ENCODE measurements around the gene C3orf22. TPM values are rescaled to one million over a fixed set of nuclear protein-coding genes. Genes with fewer than 3 reads are reported as not detected.
"Not testable (repeated sequence)": the region's sequence is repeated elsewhere in the genome, so short reads cannot be mapped to it uniquely, and the experiment has no call there.

The C3orf22 gene
- total RNA-seq, 1 donor from 2014 or later: not detected

DNA sequence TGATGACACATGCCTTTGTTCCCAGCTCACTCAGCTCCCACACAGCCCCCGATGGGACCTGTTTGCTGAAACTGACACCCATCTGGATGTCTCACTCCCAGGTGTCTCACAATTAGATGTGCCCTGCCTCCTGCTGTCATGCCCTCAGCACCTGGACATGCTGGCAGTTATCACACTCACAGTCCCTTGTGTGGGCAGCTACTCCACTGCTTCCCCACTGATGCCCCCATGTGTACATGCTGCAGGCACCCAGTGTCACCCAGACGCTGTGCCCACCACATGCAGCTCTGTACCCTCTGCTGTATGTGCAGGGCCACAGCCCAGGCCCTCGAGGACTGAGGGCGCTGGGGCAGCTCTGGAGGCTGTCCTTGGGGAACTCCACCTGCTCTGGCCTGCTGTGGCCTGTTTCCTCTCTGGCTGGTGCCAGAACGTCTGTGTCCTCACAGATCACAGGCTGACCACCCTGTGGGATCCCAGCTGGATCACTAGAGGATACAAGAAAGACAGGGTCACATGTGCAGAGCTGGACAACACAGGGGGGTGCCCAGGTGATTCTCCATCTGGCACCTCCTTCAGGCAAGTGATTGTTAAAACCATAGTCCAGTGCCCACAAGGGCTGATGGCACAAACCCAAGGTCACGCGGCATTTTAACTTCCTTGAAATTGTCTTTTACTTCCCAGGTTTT lies 14.0 kb downstream of the C3orf22 start:
- ATAC-seq (peak; percentile 6), DNase-seq (ENCODE audit: low spot score) (peak; percentile 40)

DNA sequence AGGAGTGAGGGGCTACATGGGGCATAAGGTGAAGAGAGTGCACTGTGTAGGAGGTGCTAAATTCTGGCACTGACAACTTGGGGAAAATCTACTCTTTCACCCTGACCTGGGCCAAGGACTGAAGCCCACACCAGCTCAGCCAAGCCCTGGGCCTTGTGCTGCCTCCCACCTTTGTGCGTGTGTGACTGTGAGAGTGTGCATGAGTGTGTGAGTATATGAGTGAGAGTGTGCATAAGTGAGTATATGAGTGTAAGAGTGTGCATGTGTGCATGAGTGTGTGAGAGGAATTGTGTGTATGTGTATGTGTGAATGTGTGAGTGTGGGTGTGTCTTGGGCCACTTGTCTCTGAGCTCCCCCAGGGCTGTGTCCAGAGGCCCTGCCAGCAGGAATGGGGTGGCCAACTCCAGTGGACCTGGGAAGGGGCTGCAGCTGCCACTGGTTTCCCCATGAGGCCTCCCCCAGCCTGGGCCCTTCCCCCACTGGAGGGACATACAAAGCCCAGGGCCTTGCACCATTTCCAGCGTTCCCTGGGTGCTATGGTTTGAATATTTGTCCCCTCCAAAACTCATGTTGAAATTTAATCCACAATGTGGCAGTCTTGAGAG lies 15.2 kb downstream of the C3orf22 start:
- no peak for ATAC-seq
- no peak for DNase-seq (ENCODE audit: low spot score)

DNA sequence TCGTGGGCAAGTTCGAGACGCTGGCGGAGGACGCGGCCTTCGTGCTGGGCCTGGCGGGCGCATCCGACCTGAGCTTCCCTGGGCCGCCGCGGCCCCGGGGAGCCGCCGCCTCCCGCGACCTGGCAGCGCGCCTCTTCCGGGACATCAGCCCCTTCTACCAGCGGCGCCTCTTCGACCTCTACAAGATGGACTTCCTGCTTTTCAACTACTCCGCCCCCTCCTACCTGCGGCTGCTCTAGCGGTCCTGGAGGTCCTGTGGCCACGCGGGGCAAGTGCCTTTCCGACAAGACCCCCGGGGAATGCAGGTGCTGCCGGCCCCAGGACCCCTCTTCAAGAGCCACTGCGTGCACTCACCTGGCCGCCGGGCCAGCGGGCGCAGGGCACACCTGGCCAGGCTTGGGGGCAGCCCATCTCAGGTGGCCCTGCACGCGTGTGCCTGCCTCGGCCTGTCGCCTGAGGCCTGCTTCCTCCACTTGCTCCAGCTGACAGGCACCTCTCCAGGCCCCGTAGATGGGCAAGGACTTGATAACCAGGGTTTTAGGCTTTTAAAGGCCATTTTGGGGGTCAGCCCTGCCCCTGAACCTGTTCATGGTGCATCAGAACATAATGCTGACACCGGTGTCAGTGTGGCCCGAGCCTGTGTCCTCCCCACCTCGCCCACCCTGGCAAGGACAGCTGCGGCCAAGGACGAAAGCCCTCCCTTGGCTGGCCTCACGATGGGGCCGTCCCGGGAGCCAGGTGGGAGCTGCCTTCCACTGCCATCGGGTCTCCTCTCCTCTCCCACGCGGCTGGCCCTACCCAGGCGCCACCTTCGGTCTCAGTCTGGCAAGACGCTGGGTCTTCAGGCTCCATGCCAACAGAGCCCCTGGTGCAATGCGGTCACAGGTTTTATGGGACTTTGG lies 16.1 kb downstream of the C3orf22 start:
- no peak for ATAC-seq
- peak; percentile 44 for DNase-seq (ENCODE audit: low spot score)

DNA sequence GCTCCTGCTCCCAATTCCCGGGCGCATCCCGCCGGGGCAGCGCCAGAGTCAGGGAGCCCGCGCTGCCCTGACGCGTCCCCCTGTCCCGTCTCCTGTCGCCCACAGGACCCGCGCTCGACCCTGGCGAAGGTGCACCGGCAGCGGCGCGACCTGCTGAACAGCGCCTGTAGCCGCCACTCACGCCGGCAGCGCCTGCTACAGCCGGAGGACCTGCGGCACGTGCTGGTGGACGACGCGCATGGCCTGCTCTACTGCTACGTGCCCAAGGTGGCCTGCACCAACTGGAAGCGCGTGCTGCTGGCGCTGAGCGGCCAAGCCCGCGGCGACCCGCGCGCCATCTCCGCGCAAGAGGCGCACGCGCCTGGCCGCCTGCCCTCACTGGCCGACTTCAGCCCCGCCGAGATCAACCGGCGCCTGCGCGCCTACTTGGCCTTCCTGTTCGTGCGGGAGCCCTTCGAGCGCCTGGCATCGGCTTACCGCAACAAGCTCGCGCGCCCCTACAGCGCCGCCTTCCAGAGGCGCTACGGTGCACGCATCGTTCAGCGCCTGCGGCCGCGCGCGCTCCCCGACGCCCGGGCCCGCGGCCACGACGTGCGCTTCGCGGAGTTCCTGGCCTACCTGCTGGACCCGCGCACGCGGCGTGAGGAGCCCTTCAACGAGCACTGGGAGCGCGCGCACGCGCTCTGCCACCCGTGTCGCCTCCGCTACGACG lies 16.9 kb downstream of the C3orf22 start:
- DNase-seq (ENCODE audit: low spot score): peak; percentile 42
- ATAC-seq: no peak

DNA sequence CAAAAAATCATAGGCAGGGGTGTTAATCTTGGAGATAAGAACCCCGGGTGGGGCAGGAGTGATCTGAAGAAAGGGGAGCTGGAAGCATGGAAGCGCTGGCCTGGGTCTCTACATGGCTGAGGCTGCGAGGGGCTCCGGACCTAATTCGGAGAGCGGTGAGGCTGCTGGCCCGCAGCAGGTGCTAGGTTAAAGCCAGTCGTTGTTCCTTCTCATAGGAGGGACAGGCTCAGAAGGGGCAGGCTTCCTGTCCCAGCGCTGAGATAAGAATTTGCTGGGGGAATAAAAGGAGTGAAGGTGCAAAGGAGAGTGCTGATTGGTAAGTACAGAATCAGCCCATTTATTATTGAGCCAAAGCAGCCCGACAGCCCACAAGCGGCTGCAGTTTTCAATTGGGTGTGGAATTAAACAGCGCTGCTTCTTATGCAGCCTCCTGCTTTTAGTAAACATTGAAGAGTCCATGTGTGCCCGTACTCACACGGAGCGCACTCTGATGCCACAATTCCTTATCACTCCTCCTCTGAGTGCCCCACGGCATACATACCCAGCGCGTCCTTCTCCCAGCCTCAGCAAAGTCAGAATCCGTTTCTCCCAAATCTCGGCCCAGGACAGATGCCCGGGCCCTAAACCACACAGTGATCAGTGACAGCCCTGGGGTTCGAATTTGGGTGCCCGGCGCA lies 17.6 kb downstream of the C3orf22 start:
- ATAC-seq (no peak), DNase-seq (ENCODE audit: low spot score) (peak; percentile 40)

DNA sequence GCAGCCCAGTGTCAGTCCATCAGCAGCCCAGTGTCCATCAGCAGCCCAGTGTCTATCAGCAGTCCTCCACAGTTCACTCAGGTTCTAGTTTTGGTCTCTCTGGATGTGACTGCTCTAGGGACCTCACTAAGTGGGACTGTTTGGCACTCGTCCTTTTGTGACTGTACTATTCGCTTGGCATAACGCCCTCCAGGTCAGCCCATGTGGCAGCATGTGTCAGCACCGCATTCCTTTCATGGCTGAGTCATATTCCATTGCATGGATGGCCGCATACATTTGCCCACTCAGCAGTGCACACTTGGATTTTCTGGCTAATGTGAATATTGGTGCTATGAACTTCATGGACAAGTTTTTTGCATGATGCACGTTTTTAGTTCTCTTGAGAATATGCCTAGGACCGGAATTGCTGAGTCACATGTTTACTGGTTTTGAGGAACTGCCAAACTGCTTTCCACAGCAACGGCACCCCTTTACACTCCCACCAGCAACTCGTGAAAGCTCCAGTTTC lies 18.3 kb downstream of the C3orf22 start:
- ATAC-seq (no peak), DNase-seq (ENCODE audit: low spot score) (peak; percentile 54)

DNA sequence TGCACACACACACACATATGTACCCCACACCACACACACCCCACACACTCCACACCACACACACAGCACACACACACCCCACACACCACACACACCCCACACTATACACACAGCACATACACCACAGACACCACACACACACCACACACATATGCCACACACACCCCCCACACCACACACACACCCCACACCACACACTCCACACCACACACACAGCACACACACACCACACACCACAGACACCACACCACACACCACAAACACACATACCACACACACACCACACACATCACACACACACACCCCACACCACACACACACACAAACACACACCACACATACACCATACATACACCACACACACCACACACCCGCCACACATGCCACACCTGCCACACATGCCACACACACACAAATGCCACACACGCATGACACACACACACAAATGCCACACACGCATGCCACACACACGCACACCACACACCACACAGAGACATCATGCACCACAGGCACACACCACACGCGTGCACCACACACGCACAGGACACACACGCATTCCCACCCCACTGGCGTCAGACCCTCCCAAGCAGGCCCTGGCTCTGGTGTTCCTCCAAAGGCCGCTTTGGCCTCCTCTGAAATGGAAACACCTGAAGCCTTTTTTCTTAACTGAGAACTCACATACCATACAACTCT lies 19.0 kb downstream of the C3orf22 start:
- peak; percentile 41 for DNase-seq (ENCODE audit: low spot score)
- ATAC-seq: no peak

DNA sequence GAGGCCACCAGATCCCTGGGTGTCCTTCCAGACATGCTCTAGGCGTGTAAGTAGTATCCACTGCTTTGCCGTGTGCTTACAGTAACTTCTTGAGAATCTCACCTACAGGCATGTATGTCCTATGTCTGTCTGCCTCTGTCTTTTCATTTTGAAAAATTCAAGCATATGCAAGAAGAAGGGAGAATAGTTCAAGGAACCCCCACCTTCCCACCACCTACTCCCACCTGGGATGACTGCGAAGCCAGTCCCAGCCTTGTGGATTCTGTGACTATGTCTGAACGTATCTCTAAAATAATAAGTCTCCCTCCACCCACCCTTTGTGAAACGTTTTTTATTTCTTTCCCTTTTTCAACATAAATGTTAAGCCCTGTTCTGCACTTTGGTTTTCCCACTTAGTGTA lies 19.8 kb downstream of the C3orf22 start:
- ATAC-seq: no peak
- no peak for DNase-seq (ENCODE audit: low spot score)

DNA sequence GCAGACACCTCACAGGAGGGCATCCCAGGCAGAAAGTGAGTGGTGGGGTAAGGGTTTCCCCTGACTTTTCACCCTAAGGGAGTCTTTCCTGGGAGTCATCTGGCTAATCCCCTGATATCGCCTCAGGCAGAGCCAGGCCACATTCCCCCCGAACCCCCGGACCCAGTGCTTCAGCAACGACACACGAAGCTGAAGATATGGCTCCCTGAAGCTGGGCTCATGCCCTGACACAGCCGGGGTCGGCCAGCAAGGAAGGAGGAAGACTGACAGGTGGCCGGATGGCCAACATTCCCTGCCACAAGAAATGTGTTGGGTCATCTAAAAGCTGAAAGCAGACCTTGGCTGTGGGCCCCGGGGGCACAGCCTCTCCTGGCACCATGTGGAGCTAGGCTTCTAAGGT lies 20.4 kb downstream of the C3orf22 start:
- ATAC-seq (peak; percentile 39), DNase-seq (ENCODE audit: low spot score) (peak; percentile 58)

DNA sequence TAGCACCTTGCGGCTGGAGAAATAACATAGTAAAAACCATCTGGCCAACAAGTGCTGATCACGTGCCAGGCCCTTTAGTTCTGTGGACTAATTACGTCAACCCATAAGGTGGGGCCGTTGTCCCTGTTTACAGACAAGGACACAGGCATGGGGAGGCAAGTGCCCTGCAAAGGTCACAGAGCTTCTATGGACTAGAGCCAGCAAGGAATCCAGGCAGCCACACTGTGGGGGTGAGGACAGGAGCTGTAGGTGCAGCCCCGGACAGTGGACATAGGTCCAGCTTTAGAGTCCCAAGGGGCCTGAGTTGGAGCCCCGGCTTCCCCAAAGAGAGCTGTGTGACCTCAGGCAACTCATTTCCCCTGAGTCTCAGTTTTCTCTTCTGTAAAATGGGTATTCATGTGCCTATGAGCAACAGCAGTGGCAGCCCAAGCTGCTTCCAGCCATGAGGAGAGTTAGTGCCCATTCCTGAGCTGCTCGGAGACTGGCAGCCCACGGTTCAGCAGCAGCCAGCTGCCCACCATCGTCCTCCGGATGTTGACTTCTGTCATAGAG lies 20.9 kb downstream of the C3orf22 start:
- peak; percentile 86 for DNase-seq (ENCODE audit: low spot score)
- peak; percentile 85 for ATAC-seq

DNA sequence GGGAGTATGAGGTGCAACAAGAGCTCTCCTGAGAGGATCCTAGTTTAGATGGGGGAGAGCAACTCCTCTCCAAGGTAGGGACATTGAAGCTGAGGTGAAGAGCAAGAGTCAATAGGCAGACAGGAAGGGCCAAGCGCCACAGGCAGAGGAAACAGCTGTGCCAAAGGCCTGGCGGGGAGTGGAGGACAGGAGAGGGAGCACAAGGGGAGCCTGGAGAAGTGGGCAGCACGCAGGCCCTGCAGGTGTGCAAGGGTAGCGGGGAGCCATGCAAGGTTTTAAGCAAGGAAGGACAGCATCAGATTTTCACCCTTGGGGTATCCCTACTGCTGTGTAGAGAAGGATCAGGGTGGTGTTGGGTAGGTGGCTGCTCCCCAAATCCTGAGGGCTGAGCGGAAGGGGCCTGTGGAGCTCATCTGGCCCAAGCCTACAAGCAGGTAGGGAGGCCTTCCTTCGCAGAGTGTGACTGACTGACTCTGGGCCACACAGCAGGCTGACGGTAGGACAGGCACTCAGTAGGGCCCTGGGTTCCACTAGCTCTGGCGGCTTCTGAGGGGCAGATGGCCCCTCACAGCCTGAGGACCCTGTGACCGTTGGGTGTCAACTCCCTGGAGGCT lies 21.5 kb downstream of the C3orf22 start:
- DNase-seq (ENCODE audit: low spot score) (peak; percentile 44), ATAC-seq (peak; percentile 31)

DNA sequence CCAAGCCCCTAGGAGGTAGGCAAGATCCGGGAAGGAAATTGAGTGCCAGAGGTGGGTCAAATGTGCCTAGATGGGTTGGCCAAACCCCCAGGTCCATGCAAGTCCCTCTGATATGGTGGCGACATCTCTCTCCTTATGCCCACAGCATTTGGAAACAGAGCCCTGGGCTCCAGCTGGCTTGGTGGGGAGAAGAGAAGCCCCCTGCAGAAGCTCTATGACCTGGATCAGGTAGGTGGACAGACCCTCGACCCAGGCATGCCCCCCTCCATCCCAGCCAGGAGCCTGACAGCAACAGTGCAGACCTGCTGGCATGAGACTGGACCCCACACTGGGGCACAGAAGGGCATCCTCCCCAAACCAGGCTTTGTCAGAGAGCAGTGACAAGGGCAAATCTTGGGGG lies 22.6 kb downstream of the C3orf22 start:
- DNase-seq (ENCODE audit: low spot score) (peak; percentile 40), ATAC-seq (no peak)

DNA sequence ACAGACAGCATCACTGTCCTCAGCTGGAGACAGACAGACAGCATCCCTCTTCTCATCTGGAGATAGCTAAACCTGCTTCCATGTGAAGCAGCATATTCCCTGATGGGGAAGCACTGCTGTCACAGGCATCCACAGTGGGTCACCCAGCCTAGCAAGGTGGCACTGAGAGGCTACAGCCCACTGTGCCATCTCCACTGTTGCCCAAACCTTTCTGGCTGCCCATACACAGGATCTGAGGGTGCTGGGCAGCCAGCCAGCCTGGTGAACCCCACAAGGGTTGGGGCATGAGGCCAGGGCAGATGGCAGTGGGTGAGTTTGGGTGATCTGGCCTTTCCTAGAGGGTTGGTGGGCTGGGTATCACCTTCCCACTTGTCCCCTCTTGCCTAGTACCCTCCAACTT lies 23.1 kb downstream of the C3orf22 start:
- DNase-seq (ENCODE audit: low spot score) (no peak), ATAC-seq (no peak)

DNA sequence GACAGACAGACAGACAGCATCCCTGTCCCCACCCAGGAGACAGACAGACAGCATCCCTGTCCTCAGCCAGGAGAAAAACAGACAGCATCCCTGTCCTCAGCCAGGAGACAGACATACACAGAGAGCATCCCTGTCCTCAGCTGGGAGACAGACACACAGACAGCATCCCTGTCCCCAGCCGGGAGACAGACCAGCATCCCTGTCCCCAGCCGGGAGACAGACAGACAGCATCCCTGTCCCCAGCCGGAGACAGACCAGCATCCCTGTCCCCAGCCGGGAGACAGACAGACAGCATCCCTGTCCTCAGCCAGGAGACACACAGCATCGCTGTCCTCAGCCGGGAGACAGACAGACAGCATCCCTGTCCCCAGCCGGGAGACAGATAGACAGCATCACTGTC lies 24.0 kb downstream of the C3orf22 start:
- DNase-seq (ENCODE audit: low spot score); ATAC-seq: not testable (repeated sequence)

DNA sequence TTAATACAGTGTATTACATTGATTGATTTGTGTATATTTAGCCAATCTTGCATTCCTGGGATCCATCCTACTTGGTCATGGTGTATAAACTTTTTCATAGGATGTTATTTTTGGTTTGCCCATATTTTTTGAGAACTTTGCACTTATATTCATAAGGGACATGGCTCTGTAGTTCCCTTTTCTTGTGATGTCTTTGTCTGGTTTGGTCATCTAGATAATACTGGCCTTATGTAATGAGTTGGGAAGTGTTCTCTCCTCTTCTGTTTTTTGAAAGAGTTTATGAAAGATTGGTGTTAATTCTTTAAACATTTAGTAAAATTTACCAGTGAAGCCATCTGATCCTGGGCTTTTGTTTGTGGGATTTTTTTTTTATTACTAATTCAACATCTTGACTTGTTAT lies 25.2 kb downstream of the C3orf22 start:
- DNase-seq (ENCODE audit: low spot score): no peak
- ATAC-seq: no peak

DNA sequence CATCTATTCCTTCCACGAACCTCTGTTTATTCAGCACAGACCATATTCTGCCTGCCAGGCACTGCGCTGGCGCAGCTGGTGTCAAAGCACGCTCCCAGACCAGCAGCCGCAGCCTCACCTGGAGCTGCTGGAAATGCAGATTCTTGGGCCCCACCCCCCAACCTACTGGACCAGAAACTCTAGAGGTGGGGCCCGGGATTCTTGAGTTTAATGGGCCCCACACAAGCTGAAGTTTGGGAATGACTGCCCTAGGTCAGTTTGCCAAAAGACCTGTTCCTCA lies 27.7 kb downstream of the C3orf22 start:
- ATAC-seq (peak; percentile 37), DNase-seq (ENCODE audit: low spot score) (no peak)

DNA sequence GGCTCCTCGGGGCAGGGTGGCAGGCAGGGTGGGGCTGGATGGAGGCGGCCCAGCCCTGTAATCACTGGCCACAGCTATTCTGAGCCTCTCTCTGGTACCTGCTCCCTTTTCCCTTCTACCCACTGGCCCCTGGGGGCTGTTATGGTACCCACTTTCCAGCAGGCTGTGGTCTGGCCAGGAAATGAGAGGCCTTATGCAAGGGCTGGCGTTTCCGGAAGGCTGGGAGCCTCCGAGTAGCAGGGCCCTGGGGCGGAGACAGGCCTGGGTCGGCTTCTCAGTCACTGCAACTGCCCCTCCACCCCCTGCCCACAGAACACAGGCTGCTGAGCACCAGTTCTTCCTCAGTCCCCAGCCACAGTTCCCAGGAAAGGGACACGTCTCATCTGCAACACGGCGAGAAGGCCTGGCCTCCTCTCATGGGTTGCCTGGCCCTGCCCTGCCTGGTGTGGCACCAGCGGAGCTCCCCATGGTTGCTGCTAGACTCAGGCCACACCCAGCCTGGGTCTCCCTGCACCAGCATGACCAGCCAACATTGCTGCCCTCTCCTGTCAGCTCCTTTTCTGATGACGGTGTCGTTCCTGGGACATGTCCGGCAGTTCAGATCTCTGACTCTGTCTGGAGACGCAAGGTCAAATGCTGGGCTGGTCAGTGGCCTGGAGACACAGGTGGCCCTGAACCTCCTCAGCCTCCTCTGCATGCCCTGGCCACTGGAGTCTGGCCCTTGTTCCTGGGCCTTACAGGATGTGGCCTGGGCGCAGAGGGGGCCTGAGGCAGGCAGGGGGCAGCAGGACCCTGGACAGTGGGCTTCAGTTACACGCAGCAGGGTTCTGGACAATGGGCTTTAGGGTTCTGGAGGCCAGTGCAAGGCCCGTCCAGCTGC lies 28.3 kb downstream of the C3orf22 start:
- ATAC-seq: peak; percentile 69
- DNase-seq (ENCODE audit: low spot score): peak; percentile 82

DNA sequence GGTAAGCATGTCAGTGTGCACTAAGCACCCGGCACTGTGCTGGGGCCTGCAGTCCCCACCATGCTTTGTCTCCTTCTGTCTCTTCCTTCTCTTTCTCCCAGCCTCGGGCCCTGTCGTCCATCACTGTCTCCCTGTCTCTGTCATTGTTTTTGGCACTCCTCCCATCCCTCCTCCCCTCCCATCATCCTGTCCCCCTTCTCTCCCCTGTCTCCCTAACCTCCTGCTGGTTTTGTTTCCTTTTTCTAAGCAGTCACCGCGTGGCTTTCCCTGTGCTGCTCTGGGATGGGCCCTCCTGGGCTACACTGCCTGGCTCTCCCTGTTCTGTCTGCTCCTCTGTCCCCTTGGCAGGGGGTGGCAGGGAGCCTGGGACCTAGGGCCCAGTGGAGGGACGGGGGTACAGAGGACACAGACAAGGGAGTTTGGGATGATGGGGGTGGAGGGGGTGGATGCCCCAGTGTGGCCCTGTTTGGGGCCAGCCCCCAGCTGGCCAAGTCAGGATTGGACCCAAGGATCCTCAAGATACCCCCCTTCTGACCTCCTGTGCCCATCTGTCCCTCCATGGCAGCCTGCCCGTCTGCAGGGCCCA lies 29.1 kb downstream of the C3orf22 start:
- ATAC-seq (no peak), DNase-seq (ENCODE audit: low spot score) (no peak)

Data from left lobe of liver (tissue), 2 donors.